Liver (tissue), 9 donors: ENCODE results near the gene ATF4. TPM values are rescaled to one million over a fixed set of nuclear protein-coding genes. Genes with fewer than 3 reads are reported as not detected.

Experiments used
- DNase-seq: peaks from one replicate; pipeline ENCODE4 v3.0.0-alpha.2; 2017; ENCODE audit warnings: low spot score
- H3K27ac ChIP-seq, 2 donors: one replicate each; pipeline ENCODE4 v1.7.0; 2013; ENCODE audit warnings: inconsistent platforms in 2 of 2, low read length in 2 of 2, control low read depth in 1 of 2, low read depth in 1 of 2, mild to moderate bottlenecking in 1 of 2
- H3K27me3 ChIP-seq, 4 donors: one replicate each; pipeline versions ENCODE4 v1.6.1 to v1.7.0; 2013; ENCODE audit warnings: low read length in 3 of 4, inconsistent platforms in 1 of 4, mild to moderate bottlenecking in 1 of 4, moderate library complexity in 1 of 4; ENCODE audit not compliant: control insufficient read depth in 4 of 4, insufficient read depth in 4 of 4
- H3K36me3 ChIP-seq, 4 donors: one replicate each; pipeline versions ENCODE4 v1.6.1 to v1.7.0; 2013; ENCODE audit warnings: low read length in 3 of 4, mild to moderate bottlenecking in 3 of 4, low read depth in 1 of 4, moderate library complexity in 1 of 4; ENCODE audit not compliant: control insufficient read depth in 4 of 4, insufficient read depth in 3 of 4
- H3K4me1 ChIP-seq, 4 donors: one replicate each; pipeline versions ENCODE4 v1.6.1 to v1.7.0; 2013; ENCODE audit warnings: low read length in 3 of 4, mild to moderate bottlenecking in 3 of 4, moderate library complexity in 1 of 4; ENCODE audit not compliant: control insufficient read depth in 4 of 4, insufficient read depth in 4 of 4
- H3K4me3 ChIP-seq, 3 donors: one replicate each; pipeline versions ENCODE4 v1.6.1 to v1.7.0; 2013; ENCODE audit warnings: low read length in 3 of 3, control low read depth in 1 of 3, low read depth in 1 of 3, mild to moderate bottlenecking in 1 of 3
- H3K9ac ChIP-seq, 2 donors: one replicate each; pipeline ENCODE4 v1.7.0; 2013; ENCODE audit warnings: low read length in 2 of 2, mild to moderate bottlenecking in 2 of 2, moderate library complexity in 2 of 2, control low read depth in 1 of 2, low read depth in 1 of 2
- H3K9me3 ChIP-seq, 4 donors: one replicate each; pipeline versions ENCODE4 v1.6.1 to v1.7.0; 2013; ENCODE audit warnings: low read length in 3 of 4; ENCODE audit not compliant: control insufficient read depth in 4 of 4
- ATF3 ChIP-seq: IDR thresholded peaks from 2 replicates; pipeline ENCODE4 v1.6.1; 2016; ENCODE audit warnings: antibody characterized with exemption
- EGR1 ChIP-seq, 2 donors: IDR thresholded peaks; 2 replicates each; pipeline ENCODE4 v1.6.1; 2016 to 2018; ENCODE audit warnings: antibody characterized with exemption in 2 of 2, low read depth in 2 of 2
- FOXA1 ChIP-seq: IDR thresholded peaks from 2 replicates; pipeline ENCODE4 v1.6.1; 2016; ENCODE audit warnings: antibody characterized with exemption
- FOXA2 ChIP-seq: IDR thresholded peaks from 2 replicates; pipeline ENCODE4 v1.6.1; 2016; ENCODE audit warnings: antibody characterized with exemption
- GABPA ChIP-seq, 2 donors: IDR thresholded peaks in 1 of 2; conservative IDR thresholded peaks in 1 of 2; 2 replicates each; pipeline ENCODE4 v1.6.1; 2016; ENCODE audit warnings: antibody characterized with exemption in 2 of 2, mild to moderate bottlenecking in 1 of 2, moderate library complexity in 1 of 2
- HNF4A ChIP-seq, 2 donors: conservative IDR thresholded peaks; 2 replicates each; pipeline ENCODE4 v1.6.1; 2016; ENCODE audit warnings: antibody characterized with exemption in 2 of 2, mild to moderate bottlenecking in 2 of 2
- HNF4G ChIP-seq: IDR thresholded peaks from 2 replicates; pipeline ENCODE4 v1.6.1; 2016; ENCODE audit warnings: antibody characterized with exemption
- JUND ChIP-seq, 2 donors: IDR thresholded peaks; 2 replicates each; pipeline ENCODE4 v1.6.1; 2016; ENCODE audit warnings: antibody characterized with exemption in 2 of 2
- NR2F2 ChIP-seq: IDR thresholded peaks from 2 replicates; pipeline ENCODE4 v1.6.1; 2016; ENCODE audit warnings: antibody characterized with exemption
- RAD21 ChIP-seq, 2 donors: IDR thresholded peaks; 2 replicates each; pipeline ENCODE4 v1.6.1; 2016; ENCODE audit warnings: antibody characterized with exemption in 2 of 2, mild to moderate bottlenecking in 2 of 2
- REST ChIP-seq: IDR thresholded peaks from 2 replicates; pipeline ENCODE4 v1.6.1; 2016; ENCODE audit warnings: antibody characterized with exemption, mild to moderate bottlenecking
- RXRA ChIP-seq, 2 donors: IDR thresholded peaks; 2 replicates each; pipeline ENCODE4 v1.6.1; 2017 to 2018; ENCODE audit warnings: antibody characterized with exemption in 2 of 2, mild to moderate bottlenecking in 1 of 2
- SP1 ChIP-seq: IDR thresholded peaks from 2 replicates; pipeline ENCODE4 v1.6.1; 2018; ENCODE audit warnings: antibody characterized with exemption, mild to moderate bottlenecking
- TAF1 ChIP-seq: conservative IDR thresholded peaks from 2 replicates; pipeline ENCODE4 v1.6.1; 2016; ENCODE audit warnings: antibody characterized with exemption, mild to moderate bottlenecking
- YY1 ChIP-seq: IDR thresholded peaks from 2 replicates; pipeline ENCODE4 v1.6.1; 2016; ENCODE audit warnings: antibody characterized with exemption, mild to moderate bottlenecking
- ZBTB33 ChIP-seq: IDR thresholded peaks from 2 replicates; pipeline ENCODE4 v1.6.1; 2016; ENCODE audit warnings: antibody characterized with exemption
- WGBS: extraction: QIAGEN DNeasy Blood & Tissue Kit; methylation state at CpG from one replicate; pipeline ENCODE4 v1.1.7; 2013; 5-methylcytosine and 5-hydroxymethylcytosine counted together
- polyA plus RNA-seq, 2 donors: library from polyadenylated mRNA; stranded (reverse) in 1 of 2; unstranded in 1 of 2; fragments of 200-250 nt in 1 of 2; fragments of >200 nt in 1 of 2; fragmentation: Nextera tagmentation in 1 of 2; extraction: Ambion mirVana in 1 of 2; gene quantifications; one replicate each; pipeline versions ENCODE4 v1.2.1 to v1.2.3, GENCODE V29; 2013 to 2015
- total RNA-seq, 2 donors: library from RNA; depleted of rRNA; stranded (reverse); fragments of >200 nt; gene quantifications; one replicate each; pipeline ENCODE4 v1.2.3, GENCODE V29; 2014
- TF ChIP-seq, protein P1 (sequence below): fragments of 150-350 bp; IDR thresholded peaks from 2 replicates; pipeline ENCODE4 v1.5.1; 2017; ENCODE audit warnings: improper control_type of control experiment, low read depth, low read length; ENCODE audit not compliant: missing input control
- TF ChIP-seq, protein P2 (sequence below): IDR thresholded peaks from 2 replicates; pipeline ENCODE4 v1.6.1; 2016; ENCODE audit warnings: antibody characterized with exemption
- donor health status: healthy.
- donor health status: healthy.
- donor health status: healthy.
- donor health status: healthy.
- donor health status: healthy.

ATF4 gene
- total and polyA plus RNA-seq, 4 donors = 112 to 211 (median 169) TPM

DNA sequence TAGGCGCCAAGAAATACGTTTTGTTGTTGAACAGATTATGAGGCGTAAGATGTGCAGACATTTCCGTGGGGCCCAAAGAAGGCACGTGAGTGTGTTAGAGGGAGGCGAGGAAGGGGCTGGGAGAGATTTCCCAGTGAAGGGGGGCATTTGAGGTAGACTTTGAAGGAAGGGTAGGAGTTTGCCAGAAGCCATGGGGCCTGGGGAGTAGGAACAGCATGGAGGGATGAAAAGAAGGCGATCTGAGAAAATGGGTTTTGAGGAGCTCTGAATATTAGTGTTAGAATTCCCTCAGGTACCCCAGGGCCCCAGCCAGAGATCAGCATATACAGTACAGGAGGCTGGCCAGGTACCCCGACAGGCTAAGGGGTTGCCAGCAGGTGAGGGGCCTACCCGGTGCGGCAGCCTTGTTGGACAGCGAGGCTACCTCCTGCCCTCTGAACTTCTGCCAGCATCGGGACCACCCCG lies 18.7 kb upstream of the ATF4 start:
- Histone ChIP-seq H3K27me3 (no peaks in the 10 kb centered on the region), H3K27ac (peak overlapping the region; percentile 81 to 89), H3K4me3 (peak overlapping the region; percentile 5 to 88 (median 39)), H3K9me3 (no peaks in the 10 kb centered on the region), H3K9ac (peak overlapping the region; percentile 10 to 33), H3K4me1 (peaks cover 11 to 26% (median 23%) of the 10 kb centered on the region in 4 donors), H3K36me3 (peaks cover 7 to 21% (median 19%) of the 10 kb centered on the region in 4 donors)
- TF ChIP-seq ZBTB33 (no peak), GABPA (IDR thresholded peaks at IDR 0.05 in 1 of 2, conservative IDR thresholded peaks at IDR 0.05 in 1 of 2) (no peak), FOXA2 (no peak), HNF4A (conservative IDR thresholded peaks at IDR 0.05) (no peak), YY1 (no peak), FOXA1 (no peak), RAD21 (IDR thresholded peaks at IDR 0.05) (no peak), EGR1 (IDR thresholded peaks at IDR 0.05; ENCODE audit: low read depth in 2 of 2) (no peak), ATF3 (no peak), SP1 (no peak), REST (no peak), RXRA (IDR thresholded peaks at IDR 0.05) (no peak), NR2F2 (no peak), JUND (IDR thresholded peaks at IDR 0.05) (no peak), TAF1 (no peak), HNF4G (no peak)
- TF ChIP-seq, protein P1, sequence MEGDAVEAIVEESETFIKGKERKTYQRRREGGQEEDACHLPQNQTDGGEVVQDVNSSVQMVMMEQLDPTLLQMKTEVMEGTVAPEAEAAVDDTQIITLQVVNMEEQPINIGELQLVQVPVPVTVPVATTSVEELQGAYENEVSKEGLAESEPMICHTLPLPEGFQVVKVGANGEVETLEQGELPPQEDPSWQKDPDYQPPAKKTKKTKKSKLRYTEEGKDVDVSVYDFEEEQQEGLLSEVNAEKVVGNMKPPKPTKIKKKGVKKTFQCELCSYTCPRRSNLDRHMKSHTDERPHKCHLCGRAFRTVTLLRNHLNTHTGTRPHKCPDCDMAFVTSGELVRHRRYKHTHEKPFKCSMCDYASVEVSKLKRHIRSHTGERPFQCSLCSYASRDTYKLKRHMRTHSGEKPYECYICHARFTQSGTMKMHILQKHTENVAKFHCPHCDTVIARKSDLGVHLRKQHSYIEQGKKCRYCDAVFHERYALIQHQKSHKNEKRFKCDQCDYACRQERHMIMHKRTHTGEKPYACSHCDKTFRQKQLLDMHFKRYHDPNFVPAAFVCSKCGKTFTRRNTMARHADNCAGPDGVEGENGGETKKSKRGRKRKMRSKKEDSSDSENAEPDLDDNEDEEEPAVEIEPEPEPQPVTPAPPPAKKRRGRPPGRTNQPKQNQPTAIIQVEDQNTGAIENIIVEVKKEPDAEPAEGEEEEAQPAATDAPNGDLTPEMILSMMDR = no peak
- TF ChIP-seq, protein P2, sequence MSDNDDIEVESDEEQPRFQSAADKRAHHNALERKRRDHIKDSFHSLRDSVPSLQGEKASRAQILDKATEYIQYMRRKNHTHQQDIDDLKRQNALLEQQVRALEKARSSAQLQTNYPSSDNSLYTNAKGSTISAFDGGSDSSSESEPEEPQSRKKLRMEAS = no peak
- WGBS = 35% methylated on average over 13 of the region's 13 CpGs
- peak; percentile 58 for DNase-seq
